22Rv1 (cell line): ENCODE measurements around the gene FAM163B.

Source experiments
- ZFX ChIP-seq: fragments of 450-650 bp; IDR thresholded peaks from 2 replicates; pipeline ENCODE4 v1.6.1; 2017; ENCODE audit warnings: antibody characterized with exemption, borderline replicate concordance
- TF ChIP-seq, protein P1 (sequence below): fragments of 450-650 bp; IDR thresholded peaks from 2 replicates; pipeline ENCODE4 v1.5.1; 2017; ENCODE audit warnings: mild to moderate bottlenecking

DNA sequence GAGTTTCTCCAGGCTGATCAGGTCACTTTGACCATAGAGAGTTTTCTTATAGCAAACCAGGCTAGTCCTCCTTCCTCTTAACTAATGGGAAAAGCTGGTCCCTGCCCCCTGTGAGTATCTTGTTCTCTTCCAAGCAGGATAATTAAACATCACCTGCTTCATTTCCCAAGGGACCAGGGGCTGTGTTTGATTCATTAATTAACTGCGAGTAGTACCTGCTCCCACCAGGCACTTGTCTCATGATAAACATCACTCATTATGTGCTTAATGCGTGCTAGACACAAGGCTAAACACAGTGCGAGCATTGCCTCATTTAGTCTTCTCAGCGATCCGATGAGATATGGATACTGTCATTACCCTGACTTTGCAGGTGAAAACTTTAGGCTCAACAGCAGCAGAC is 1.7 kb upstream of the FAM163B start:
- TF ChIP-seq, protein P1, sequence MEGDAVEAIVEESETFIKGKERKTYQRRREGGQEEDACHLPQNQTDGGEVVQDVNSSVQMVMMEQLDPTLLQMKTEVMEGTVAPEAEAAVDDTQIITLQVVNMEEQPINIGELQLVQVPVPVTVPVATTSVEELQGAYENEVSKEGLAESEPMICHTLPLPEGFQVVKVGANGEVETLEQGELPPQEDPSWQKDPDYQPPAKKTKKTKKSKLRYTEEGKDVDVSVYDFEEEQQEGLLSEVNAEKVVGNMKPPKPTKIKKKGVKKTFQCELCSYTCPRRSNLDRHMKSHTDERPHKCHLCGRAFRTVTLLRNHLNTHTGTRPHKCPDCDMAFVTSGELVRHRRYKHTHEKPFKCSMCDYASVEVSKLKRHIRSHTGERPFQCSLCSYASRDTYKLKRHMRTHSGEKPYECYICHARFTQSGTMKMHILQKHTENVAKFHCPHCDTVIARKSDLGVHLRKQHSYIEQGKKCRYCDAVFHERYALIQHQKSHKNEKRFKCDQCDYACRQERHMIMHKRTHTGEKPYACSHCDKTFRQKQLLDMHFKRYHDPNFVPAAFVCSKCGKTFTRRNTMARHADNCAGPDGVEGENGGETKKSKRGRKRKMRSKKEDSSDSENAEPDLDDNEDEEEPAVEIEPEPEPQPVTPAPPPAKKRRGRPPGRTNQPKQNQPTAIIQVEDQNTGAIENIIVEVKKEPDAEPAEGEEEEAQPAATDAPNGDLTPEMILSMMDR, result no peak
- no peak for TF ChIP-seq ZFX
